Measurements from ENCODE around the gene APOB. TPM values are rescaled to one million over a fixed set of nuclear protein-coding genes. Genes with fewer than 3 reads are reported as not detected.

Gene APOB
- total RNA-seq, 1 experiment from 2014 or later = not detected

DNA sequence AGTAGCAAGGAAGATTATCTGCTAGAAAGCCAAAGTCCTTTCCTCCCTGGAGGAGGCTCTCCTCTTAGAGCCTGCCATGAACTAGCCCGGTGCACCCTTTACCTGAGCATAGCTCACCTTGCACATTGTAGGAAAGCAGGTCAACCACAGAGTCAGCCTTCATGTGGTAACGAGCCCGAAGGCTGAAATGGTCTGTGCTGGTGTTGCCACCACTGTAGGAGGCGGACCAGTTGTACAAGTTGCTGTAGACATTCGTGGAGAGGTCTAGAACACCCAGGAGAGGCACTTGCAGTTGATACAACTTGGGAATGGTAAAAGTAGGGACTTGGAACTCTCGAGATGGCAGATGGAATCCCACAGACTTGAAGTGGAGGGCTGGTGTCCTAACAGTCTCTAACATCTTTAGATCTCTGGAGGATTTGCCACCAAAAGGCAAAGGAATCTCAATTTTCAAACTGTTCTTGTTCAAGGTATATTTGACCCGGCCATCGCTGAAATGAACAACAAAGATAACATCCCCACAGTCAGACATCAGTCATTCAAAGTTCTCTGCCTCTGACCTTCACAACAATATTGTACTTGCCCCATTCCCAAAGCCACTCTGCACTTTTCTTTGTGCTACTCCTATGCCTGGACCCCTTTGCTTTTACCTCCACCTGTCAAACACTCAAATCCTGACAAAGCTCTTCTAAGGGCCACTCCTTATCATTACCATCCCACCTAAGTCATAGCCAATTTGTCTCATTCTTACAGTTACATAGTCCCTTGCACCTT, 30.6 kb downstream of the APOB start:
- DNase-seq (ENCODE audit: low read depth in 1 of 2, low spot score in 2 of 2) = no peak
- Histone ChIP-seq H3K36me3 (no peaks in the 10 kb centered on the region), H3K27me3 (replicated peaks) (no peaks in the 10 kb centered on the region), H3K4me3 (no peak overlapping the region), H3K27ac (no peak overlapping the region), H3K4me1 (replicated peaks) (no peaks in the 10 kb centered on the region), H3K9me3 (replicated peaks) (no peaks in the 10 kb centered on the region)

DNA sequence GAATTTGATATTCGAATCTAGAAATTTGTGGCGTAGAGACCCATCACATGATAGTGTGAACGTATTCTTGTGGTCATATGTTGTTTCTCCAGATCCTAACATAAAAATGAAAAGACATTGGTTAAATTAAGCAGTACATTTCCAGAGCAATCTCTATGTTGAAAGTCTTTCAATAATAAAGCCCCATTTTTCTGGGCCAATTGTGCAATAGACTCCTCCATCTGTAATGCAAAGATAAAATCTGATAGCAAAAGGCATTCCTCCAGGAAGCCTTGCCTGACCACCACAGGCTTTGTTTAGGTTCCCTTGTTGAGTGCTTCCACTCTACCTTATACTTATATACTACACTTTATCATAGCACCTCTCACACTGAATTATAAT, 31.3 kb downstream of the APOB start:
- Histone ChIP-seq H3K36me3 (no peaks in the 10 kb centered on the region), H3K4me3 (no peak overlapping the region), H3K27me3 (replicated peaks) (no peaks in the 10 kb centered on the region), H3K4me1 (replicated peaks) (no peaks in the 10 kb centered on the region), H3K9me3 (replicated peaks) (no peaks in the 10 kb centered on the region), H3K27ac (no peak overlapping the region)
- no peak for DNase-seq (ENCODE audit: low read depth in 1 of 2, low spot score in 2 of 2)

DNA sequence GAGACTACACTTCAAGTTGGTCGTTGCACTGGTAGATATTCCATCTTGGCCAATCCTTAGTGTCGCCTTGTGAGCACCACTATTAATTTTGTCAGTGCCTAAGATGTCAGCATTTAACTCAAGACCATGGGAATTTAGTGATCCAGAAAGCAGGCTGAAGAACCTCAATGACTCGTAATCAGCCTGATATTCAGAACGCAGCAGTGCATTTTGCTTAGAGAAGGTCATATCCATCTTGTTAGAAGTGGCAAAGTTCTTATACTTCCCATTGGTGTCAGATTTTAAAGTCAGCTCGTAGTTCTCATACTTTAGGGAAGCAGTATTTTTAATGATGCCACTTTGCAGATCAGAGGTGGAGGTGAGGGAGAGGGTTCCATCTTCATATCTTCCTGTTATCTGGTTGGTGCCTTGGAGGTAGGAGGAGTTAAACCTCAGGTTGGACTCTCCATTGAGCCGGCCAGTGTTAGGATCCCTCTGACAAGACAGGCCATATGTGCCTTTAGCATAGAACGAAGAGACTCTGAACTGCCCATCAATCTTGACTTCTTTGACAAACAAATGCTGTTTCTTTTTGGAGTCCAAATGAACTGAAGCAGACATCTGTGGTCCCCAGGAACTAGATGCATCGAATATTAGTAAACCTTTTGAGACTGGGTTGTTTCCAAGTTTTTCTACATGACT, 31.9 kb downstream of the APOB start:
- H3K36me3 ChIP-seq = no peaks in the 10 kb centered on the region
- no peaks in the 10 kb centered on the region for H3K27me3 ChIP-seq (replicated peaks)
- no peaks in the 10 kb centered on the region for H3K4me1 ChIP-seq (replicated peaks)
- no peak for DNase-seq (ENCODE audit: low read depth in 1 of 2, low spot score in 2 of 2)
- no peaks in the 10 kb centered on the region for H3K9me3 ChIP-seq (replicated peaks)
- no peak overlapping the region for H3K27ac ChIP-seq
- H3K4me3 ChIP-seq = no peak overlapping the region

DNA sequence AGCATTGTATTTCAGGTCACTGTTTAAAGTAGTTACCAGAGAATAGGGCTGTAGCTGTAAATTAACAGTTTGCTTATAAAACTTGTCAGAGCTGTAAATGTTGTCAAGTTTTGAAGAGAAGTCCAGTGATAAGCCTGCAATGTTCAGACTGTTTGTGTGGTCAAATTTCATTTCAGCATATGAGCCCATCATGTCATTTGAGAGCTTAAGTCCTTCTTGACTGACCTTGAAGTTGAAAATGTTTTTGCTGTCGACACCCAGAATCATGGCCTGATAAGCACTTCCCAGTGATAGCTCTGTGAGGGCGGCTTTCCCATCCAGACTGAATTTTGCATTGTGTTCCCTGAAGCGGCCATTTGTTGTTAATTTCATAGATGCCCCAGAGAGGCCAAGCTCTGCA, 32.4 kb downstream of the APOB start:
- Histone ChIP-seq H3K4me3 (no peak overlapping the region), H3K9me3 (replicated peaks) (no peaks in the 10 kb centered on the region), H3K27ac (no peak overlapping the region), H3K4me1 (replicated peaks) (no peaks in the 10 kb centered on the region), H3K27me3 (replicated peaks) (no peaks in the 10 kb centered on the region), H3K36me3 (no peaks in the 10 kb centered on the region)
- DNase-seq (ENCODE audit: low read depth in 1 of 2, low spot score in 2 of 2) = no peak

DNA sequence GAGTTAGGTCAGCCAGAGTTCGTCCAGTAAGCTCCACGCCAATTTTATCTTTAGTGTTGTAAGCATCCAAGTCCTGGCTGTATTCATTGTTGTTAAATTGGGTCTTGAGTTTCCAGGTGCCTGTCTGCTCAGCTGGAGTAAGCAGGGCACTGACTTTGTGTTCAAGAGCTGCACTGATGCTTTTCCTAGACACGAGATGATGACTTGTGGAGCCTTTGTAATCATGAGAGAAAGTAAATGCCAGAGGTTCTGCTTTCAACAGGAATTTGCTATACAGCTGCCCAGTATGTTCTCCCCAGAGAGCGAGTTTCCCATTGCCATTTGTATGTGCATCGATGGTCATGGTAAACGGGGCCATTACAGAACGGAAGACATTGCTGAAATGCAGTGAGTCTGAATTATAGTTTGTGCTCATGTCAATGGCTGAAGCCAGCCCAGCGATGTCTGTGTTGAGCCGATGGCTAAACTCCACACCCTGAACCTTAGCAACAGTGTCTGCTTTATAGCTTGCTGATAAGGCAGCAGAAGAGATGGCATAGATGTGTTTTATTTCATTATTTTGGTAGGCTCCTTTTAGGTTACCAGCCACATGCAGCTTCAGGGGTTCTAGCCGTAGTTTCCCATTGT, 32.9 kb downstream of the APOB start:
- Histone ChIP-seq H3K4me1 (replicated peaks) (no peaks in the 10 kb centered on the region), H3K9me3 (replicated peaks) (no peaks in the 10 kb centered on the region), H3K27me3 (replicated peaks) (no peaks in the 10 kb centered on the region), H3K36me3 (no peaks in the 10 kb centered on the region), H3K4me3 (no peak overlapping the region), H3K27ac (no peak overlapping the region)
- DNase-seq (ENCODE audit: low read depth in 1 of 2, low spot score in 2 of 2) = no peak

DNA sequence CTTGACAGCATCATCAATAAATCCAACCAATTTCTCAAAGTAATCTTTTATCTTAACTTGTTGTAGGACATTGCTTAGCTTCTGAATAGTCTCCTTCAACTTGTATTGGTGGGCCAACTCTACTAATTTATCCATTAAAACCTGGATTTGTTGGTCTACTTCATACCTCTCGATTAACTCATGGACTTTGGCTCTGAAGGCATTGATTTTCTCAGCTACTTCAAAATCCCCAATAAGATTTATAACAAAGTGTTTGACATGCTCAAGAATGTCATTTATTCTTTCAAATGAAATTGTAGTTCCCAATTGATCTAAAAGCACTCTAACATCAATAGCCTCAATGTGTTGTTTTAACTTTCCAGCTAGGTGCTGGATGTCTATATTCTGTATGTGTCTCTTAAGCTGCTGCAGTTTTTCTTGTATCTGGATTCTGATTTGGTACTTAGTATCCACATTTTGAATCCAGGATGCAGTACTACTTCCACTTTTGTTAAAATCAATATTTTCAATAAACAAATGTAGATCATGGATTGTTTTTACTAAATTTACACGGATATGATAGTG, 34.1 kb downstream of the APOB start:
- H3K4me3 ChIP-seq = no peak overlapping the region
- H3K9me3 ChIP-seq (replicated peaks) = no peaks in the 10 kb centered on the region
- no peak for DNase-seq (ENCODE audit: low read depth in 1 of 2, low spot score in 2 of 2)
- no peaks in the 10 kb centered on the region for H3K36me3 ChIP-seq
- H3K27me3 ChIP-seq (replicated peaks) = no peaks in the 10 kb centered on the region
- no peak overlapping the region for H3K27ac ChIP-seq
- H3K4me1 ChIP-seq (replicated peaks) = no peaks in the 10 kb centered on the region

DNA sequence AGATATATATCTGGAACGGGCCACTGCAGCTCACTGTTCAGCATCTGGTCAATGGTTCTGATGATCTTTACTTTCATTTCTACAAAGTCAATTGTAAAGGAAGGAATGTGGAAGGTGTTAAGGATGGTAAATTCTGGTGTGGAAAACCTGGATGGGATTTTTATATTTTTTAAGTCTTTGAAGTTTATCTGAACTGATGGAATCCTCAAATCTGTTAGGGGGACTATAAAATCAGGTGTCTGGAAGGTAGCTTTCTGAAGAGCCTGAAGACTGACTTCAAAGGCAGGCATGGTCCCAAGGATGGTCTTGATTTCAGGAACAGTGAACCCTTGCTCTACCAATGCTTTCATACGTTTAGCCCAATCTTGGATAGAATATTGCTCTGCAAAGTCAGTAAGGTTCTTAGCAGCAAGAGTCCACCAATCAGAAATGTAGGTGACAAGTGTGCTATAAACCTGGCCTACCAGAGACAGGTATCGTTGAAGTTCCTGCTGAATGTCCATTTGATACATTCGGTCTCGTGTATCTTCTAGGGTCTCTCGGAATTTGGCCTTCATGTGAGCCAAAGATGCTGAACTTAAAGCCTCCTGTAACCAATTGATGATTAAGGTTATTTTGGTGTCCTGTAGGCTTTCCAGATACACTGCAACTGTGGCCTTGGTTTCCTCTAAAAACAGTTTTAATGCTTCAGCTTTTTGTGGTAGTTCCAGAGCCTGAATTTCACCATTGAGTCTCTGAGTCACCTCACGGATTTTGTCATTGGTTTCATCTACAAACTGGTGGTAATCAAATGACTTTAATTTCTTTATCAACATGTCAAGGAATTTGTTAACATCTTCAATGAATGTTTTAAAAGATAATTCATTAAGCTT, 34.8 kb downstream of the APOB start:
- Histone ChIP-seq H3K4me1 (replicated peaks) (no peaks in the 10 kb centered on the region), H3K9me3 (replicated peaks) (no peaks in the 10 kb centered on the region), H3K36me3 (no peaks in the 10 kb centered on the region), H3K27ac (no peak overlapping the region), H3K27me3 (replicated peaks) (no peaks in the 10 kb centered on the region), H3K4me3 (no peak overlapping the region)
- DNase-seq (ENCODE audit: low read depth in 1 of 2, low spot score in 2 of 2) = no peak

DNA sequence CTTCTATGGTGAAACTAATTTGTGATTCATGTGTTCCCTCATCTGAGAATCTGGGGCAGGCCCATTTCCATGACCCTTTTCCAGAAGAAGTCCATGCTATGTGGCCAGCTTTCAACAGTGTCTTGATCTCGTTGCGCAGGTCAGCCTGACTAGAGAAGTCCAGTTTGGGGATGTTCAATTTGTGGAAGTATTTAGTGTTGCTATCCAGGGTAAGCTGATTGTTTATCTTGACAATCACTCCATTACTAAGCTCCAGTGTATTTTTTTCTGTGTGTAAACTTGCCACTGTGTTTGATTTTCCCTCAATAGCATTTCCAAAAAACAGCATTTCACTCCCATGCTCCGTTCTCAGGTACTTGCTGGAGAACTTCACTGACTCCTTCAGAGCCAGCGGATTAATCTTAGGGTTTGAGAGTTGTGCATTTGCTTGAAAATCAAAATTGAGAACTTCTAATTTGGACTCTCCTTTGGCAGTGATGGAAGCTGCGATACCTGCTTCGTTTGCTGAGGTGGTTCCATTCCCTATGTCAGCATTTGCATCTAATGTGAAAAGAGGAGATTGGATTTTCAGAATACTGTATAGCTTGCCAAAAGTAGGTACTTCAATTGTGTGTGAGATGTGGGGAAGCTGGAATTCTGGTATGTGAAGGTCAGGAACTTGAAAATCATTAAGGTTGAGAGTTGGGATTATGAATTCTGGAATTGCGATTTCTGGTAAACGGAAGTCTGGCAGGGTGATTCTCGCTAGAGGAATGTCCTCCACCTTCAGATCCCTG, 35.7 kb downstream of the APOB start:
- Histone ChIP-seq H3K4me1 (replicated peaks) (no peaks in the 10 kb centered on the region), H3K27ac (no peak overlapping the region), H3K9me3 (replicated peaks) (no peaks in the 10 kb centered on the region)

DNA sequence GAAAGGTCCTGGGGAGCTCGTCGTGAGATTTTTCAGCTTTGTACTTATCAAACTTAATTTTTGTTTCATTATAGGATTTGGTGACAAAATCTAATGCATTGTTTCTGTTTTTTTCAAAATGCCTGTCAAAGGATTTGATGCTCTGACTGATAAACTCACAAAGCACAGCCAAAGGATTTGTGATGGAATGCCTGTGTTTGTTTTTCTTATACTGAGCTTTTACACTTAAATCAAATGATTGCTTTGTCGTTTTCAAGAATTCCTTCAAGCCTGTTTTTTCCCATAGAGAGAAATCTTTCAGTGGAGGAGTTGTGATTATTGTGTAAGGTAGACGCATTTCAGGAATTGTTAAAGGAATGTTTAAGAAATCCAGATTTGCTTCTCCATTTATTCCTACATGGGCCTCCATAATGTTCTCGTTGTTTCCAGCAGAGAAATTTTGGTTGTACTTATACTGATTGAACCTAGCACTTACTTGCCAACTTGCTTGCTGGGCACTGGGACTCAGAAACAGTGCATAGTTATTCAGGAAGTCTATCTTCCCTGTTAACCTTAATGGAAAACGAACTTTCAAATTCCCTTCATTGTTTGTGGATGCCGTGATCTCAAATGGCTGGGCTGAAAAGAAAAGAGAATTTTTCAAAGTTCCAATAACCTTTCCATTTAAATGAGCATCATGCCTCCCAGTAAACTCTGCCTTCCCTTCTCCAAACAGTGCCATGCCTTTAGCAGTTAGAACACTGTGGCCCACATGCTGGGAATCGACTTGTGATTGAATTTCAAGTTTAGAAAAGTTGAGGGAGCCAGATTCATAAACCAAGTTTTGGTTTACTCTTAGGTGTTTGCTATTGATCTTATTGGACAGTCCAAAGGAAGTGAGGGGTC, 36.5 kb downstream of the APOB start:
- H3K9me3 ChIP-seq (replicated peaks) = no peaks in the 10 kb centered on the region
- no peaks in the 10 kb centered on the region for H3K36me3 ChIP-seq
- H3K4me3 ChIP-seq = no peak overlapping the region
- no peaks in the 10 kb centered on the region for H3K4me1 ChIP-seq (replicated peaks)
- DNase-seq (ENCODE audit: low read depth in 1 of 2, low spot score in 2 of 2) = no peak
- no peaks in the 10 kb centered on the region for H3K27me3 ChIP-seq (replicated peaks)
- H3K27ac ChIP-seq = no peak overlapping the region

More for the DNA sequence above, 35.7 kb downstream of the APOB start:
- H3K4me3 ChIP-seq = no peak overlapping the region
- H3K36me3 ChIP-seq = no peaks in the 10 kb centered on the region
- H3K27me3 ChIP-seq (replicated peaks) = no peaks in the 10 kb centered on the region
- DNase-seq (ENCODE audit: low read depth in 1 of 2, low spot score in 2 of 2) = no peak

DNA sequence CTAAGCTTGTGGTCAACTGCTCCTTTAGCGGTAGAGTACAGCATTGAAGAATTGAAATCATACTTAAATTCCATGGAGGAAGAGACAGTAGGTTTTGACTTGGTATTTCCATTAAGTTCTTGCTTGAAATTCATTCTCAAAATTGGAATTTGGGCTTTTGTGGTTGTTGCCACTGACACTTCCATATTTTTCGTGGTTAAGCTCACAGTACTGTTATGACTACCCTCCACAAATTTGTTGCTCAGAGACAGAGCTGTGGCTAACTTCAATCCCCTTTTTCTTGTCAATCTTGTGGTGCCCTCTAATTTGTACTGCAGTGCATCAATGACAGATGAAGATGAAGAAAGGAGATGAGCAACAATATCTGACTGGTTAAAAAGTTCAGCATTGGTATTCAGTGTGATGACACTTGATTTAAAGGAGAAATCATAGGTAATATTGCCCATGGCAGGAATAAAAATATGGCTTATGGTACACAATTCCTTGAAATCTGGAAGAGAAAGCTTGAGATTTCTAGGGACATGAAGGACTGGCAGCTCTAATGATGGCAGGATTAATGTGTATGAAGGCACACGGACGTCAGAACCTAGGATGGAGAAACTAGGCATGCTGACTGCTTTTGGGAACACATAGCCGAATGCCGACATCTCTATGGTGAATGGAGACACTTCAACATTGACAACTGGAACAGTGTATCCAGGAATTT, 37.3 kb downstream of the APOB start:
- no peaks in the 10 kb centered on the region for H3K27me3 ChIP-seq (replicated peaks)
- H3K36me3 ChIP-seq = no peaks in the 10 kb centered on the region
- H3K27ac ChIP-seq = no peak overlapping the region
- H3K4me3 ChIP-seq = no peak overlapping the region
- no peaks in the 10 kb centered on the region for H3K4me1 ChIP-seq (replicated peaks)
- DNase-seq (ENCODE audit: low read depth in 1 of 2, low spot score in 2 of 2) = no peak
- no peaks in the 10 kb centered on the region for H3K9me3 ChIP-seq (replicated peaks)

DNA sequence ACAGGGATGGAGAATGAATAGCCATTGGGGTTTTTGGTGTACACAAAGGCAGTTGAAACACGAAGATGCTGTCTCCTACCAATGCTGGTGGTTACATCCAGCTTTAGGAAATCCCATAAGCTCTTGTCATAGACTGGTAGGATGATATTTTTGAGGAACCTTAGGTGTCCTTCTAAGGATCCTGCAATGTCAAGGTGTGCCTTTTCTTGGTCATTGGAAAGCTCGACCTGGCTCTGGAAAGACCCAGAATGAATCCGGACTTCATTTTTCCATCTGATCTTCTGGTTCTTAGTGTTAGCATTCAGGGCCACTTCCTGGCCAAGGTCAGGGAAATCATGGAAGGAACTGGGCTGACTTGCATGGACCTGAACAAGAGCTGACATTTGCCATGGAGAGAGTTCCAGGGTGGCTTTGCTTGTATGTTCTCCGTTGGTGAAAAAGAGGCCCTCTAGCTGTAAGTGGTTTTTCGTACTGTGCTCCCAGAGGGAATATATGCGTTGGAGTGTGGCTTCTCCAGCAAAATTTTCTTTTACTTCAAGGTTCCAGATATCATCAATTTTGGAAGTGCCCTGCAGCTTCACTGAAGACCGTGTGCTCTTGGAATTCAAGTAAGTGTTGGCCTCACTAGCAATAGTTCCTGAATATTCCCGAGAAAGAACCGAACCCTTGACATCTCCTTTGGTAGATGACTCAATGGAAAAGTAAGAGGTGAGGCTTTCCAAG, 38.0 kb downstream of the APOB start:
- no peak for DNase-seq (ENCODE audit: low read depth in 1 of 2, low spot score in 2 of 2)
- H3K4me1 ChIP-seq (replicated peaks) = no peaks in the 10 kb centered on the region
- no peak overlapping the region for H3K4me3 ChIP-seq
- no peaks in the 10 kb centered on the region for H3K9me3 ChIP-seq (replicated peaks)
- no peak overlapping the region for H3K27ac ChIP-seq
- no peaks in the 10 kb centered on the region for H3K27me3 ChIP-seq (replicated peaks)
- no peaks in the 10 kb centered on the region for H3K36me3 ChIP-seq
